DND-41 (cell line): ENCODE results near the gene SEMA4G.

Experiments used
- ATAC-seq: fragments of 200-7000 bp; cut with Tn5 transposase; 3 replicates; pipeline ENCODE4 v1.9.1; 2021; ENCODE audit warnings: low read depth; ENCODE audit not compliant: insufficient read depth
- DNase-seq: peaks from one replicate; pipeline ENCODE4 v3.0.0-alpha.2; 2020
- H2AFZ ChIP-seq: 2 replicates; pipeline ENCODE4 v1.6.0; 2012; ENCODE audit warnings: low read depth, low read length
- H3K27ac ChIP-seq: 2 replicates; pipeline ENCODE4 v1.5.1; 2012; ENCODE audit warnings: low read length, inconsistent platforms
- H3K27me3 ChIP-seq: fragments of 200-600 bp; sonication (generic); 2 replicates; pipeline ENCODE4 v1.6.0; 2012; ENCODE audit warnings: low read length, mild to moderate bottlenecking, inconsistent platforms; ENCODE audit not compliant: insufficient read depth, poor library complexity
- H3K36me3 ChIP-seq: 2 replicates; pipeline ENCODE4 v1.5.1; 2012; ENCODE audit warnings: low read length, inconsistent platforms; ENCODE audit not compliant: insufficient read depth
- H3K4me1 ChIP-seq: 2 replicates; pipeline ENCODE4 v1.5.1; 2012; ENCODE audit warnings: mild to moderate bottlenecking, low read length; ENCODE audit not compliant: insufficient read depth
- H3K4me2 ChIP-seq: 2 replicates; pipeline ENCODE4 v1.6.0; 2012; ENCODE audit warnings: mild to moderate bottlenecking, moderate library complexity, low read length, inconsistent platforms; ENCODE audit not compliant: insufficient read depth
- H3K4me3 ChIP-seq, 2 experiments: fragments of 200-600 bp in 1 of 2; shearing (Covaris generic) in 1 of 2; 2 replicates each; pipeline ENCODE4 v1.5.1; 2012 to 2016; ENCODE audit warnings: inconsistent platforms in 2 of 2, low read length in 2 of 2, mild to moderate bottlenecking in 2 of 2, low read depth in 1 of 2, moderate library complexity in 1 of 2
- H3K79me2 ChIP-seq: 2 replicates; pipeline ENCODE4 v1.6.0; 2012; ENCODE audit warnings: low read length, inconsistent platforms; ENCODE audit not compliant: insufficient read depth
- H3K9ac ChIP-seq: 2 replicates; pipeline ENCODE4 v1.6.0; 2012; ENCODE audit warnings: low read depth, mild to moderate bottlenecking, inconsistent platforms, low read length, moderate library complexity
- H3K9me3 ChIP-seq: 2 replicates; pipeline ENCODE4 v1.5.1; 2012; ENCODE audit warnings: low read length, moderate library complexity, mild to moderate bottlenecking, inconsistent platforms; ENCODE audit not compliant: insufficient read depth, severe bottlenecking
- H4K20me1 ChIP-seq: 2 replicates; pipeline ENCODE4 v1.6.0; 2012; ENCODE audit warnings: low read length; ENCODE audit not compliant: insufficient read depth
- EZH2 ChIP-seq: IDR thresholded peaks from 3 replicates; pipeline ENCODE4 v1.6.1; 2012; ENCODE audit warnings: borderline replicate concordance, low read depth, mild to moderate bottlenecking, moderate library complexity, low read length, inconsistent platforms; ENCODE audit not compliant: severe bottlenecking
- TF ChIP-seq, protein P1 (sequence below): IDR thresholded peaks from 2 replicates; pipeline ENCODE4 v1.5.1; 2012; ENCODE audit warnings: borderline replicate concordance, low read length, moderate library complexity, mild to moderate bottlenecking; ENCODE audit not compliant: poor library complexity, severe bottlenecking; ENCODE audit errors: extremely low read depth

The SEMA4G gene

DNA sequence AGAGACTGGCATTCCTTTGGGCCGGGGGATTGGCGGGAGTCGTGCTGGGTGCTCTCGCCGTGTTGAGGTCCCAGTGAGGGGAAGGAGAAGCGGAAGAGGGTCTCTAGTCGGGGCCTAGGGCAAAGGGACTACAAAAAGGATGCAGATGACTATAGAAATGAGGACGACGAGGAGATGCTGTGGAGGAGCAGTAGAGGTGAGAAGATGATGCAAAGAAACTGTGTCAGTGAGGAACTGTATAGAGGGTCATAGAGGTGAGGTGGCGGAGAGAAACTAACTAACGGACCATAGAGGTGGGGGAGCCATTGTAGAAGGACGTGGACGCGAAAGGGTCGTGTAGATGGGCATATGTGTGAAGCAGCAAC lies 18.4 kb downstream of the SEMA4G start:
- ATAC-seq (peak; percentile 43), DNase-seq (no peak)
- peaks cover 55% of the 10 kb centered on the region for H3K36me3 ChIP-seq
- H4K20me1 ChIP-seq, result peaks cover 37% of the 10 kb centered on the region; the same call in 1 of the 2 replicates
- H3K27me3 ChIP-seq, result no peaks in the 10 kb centered on the region
- H3K4me2 ChIP-seq, result peak overlapping the region; percentile 99
- H3K9ac ChIP-seq, result peak overlapping the region; percentile 86
- peaks cover 49% of the 10 kb centered on the region for H3K4me1 ChIP-seq
- no peaks in the 10 kb centered on the region for H3K9me3 ChIP-seq
- peak overlapping the region; percentile 95 for H3K4me3 ChIP-seq
- H2AFZ ChIP-seq, result peak overlapping the region; percentile 98
- peak overlapping the region; percentile 90 for H3K27ac ChIP-seq
- no peak for TF ChIP-seq EZH2
- TF ChIP-seq, protein P1, sequence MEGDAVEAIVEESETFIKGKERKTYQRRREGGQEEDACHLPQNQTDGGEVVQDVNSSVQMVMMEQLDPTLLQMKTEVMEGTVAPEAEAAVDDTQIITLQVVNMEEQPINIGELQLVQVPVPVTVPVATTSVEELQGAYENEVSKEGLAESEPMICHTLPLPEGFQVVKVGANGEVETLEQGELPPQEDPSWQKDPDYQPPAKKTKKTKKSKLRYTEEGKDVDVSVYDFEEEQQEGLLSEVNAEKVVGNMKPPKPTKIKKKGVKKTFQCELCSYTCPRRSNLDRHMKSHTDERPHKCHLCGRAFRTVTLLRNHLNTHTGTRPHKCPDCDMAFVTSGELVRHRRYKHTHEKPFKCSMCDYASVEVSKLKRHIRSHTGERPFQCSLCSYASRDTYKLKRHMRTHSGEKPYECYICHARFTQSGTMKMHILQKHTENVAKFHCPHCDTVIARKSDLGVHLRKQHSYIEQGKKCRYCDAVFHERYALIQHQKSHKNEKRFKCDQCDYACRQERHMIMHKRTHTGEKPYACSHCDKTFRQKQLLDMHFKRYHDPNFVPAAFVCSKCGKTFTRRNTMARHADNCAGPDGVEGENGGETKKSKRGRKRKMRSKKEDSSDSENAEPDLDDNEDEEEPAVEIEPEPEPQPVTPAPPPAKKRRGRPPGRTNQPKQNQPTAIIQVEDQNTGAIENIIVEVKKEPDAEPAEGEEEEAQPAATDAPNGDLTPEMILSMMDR, result no peak
- peaks cover 56% of the 10 kb centered on the region for H3K79me2 ChIP-seq

DNA sequence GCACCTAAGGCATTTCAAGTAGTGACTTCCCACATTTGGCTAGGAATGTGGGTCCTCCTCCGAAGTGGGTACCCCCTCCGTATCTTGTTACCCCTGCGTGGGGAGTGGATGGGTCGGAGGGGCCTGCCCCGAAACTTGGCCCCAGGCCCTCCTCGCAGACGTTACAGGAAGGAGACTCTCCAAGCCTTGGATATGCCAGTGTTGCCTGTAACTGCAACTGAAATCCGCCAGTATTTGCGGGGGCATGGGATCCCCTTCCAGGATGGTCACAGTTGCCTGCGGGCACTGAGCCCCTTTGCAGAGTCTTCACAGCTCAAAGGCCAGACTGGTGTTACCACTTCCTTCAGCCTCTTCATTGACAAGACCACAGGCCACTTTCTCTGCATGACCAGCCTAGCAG lies 18.9 kb downstream of the SEMA4G start:
- H3K27me3 ChIP-seq, result no peaks in the 10 kb centered on the region
- H3K79me2 ChIP-seq, result peaks cover 56% of the 10 kb centered on the region
- peaks cover 60% of the 10 kb centered on the region for H3K36me3 ChIP-seq
- peaks cover 37% of the 10 kb centered on the region; the same call in 1 of the 2 replicates for H4K20me1 ChIP-seq
- H3K4me2 ChIP-seq, result peak overlapping the region; percentile 99
- H3K9ac ChIP-seq, result peak overlapping the region; percentile 86
- TF ChIP-seq, protein P1, result no peak
- no peak for TF ChIP-seq EZH2
- no peak for DNase-seq
- ATAC-seq, result no peak
- peak overlapping the region; percentile 98; the same call in 1 of the 2 replicates for H2AFZ ChIP-seq
- H3K4me3 ChIP-seq, result peak overlapping the region; percentile 95; a peak in 3 of 4 replicates
- H3K9me3 ChIP-seq, result no peaks in the 10 kb centered on the region
- H3K27ac ChIP-seq, result peak overlapping the region; percentile 90
- peaks cover 49% of the 10 kb centered on the region for H3K4me1 ChIP-seq

DNA sequence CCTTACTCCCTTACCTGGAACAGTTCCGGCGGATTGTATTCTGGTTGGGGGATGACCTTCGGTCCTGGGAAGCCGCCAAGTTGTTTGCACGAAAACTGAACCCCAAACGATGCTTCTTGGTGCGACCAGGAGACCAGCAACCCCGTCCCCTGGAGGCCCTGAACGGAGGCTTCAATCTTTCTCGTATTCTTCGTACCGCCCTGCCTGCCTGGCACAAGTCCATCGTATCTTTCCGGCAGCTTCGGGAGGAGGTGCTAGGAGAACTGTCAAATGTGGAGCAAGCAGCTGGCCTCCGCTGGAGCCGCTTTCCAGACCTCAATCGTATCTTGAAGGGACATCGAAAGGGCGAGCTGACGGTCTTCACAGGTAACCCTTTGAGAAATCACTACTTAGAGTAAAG lies 19.8 kb downstream of the SEMA4G start:
- no peak overlapping the region for H2AFZ ChIP-seq
- DNase-seq (no peak), ATAC-seq (no peak)
- 0 out of 2 replicates have a peak overlapping the region, but pooled peaks have one; percentile 86 for H3K9ac ChIP-seq
- peak overlapping the region; percentile 99; the same call in 1 of the 2 replicates for H3K4me2 ChIP-seq
- TF ChIP-seq, protein P1, result no peak
- TF ChIP-seq EZH2, result no peak
- peaks cover 37% of the 10 kb centered on the region; the same call in 1 of the 2 replicates for H4K20me1 ChIP-seq
- H3K27me3 ChIP-seq, result no peaks in the 10 kb centered on the region
- peaks cover 65% of the 10 kb centered on the region for H3K36me3 ChIP-seq
- H3K4me3 ChIP-seq, result peak overlapping the region in 1 of 2 experiments; percentile 95; a peak in 1 of 4 replicates
- no peaks in the 10 kb centered on the region for H3K9me3 ChIP-seq
- peaks cover 49% of the 10 kb centered on the region for H3K4me1 ChIP-seq
- peaks cover 56% of the 10 kb centered on the region for H3K79me2 ChIP-seq
- H3K27ac ChIP-seq, result no peak overlapping the region
